Muscle layer of colon (tissue), 2 donors: Measurements from ENCODE around the gene PPDPF.

ENCODE experiments used
- H3K27ac ChIP-seq: one replicate; pipeline ENCODE4 v1.7.0; 2013; ENCODE audit warnings: low read depth, mild to moderate bottlenecking, low read length, moderate library complexity
- H3K27me3 ChIP-seq, 2 donors: one replicate each; pipeline ENCODE4 v1.7.0; 2013; ENCODE audit warnings: low read length in 2 of 2, mild to moderate bottlenecking in 2 of 2; ENCODE audit not compliant: insufficient read depth in 2 of 2, control insufficient read depth in 1 of 2
- H3K36me3 ChIP-seq: one replicate; pipeline ENCODE4 v1.7.0; 2013; ENCODE audit warnings: mild to moderate bottlenecking, low read length; ENCODE audit not compliant: insufficient read depth
- H3K4me1 ChIP-seq: one replicate; pipeline ENCODE4 v1.7.0; 2013; ENCODE audit warnings: mild to moderate bottlenecking, low read length; ENCODE audit not compliant: insufficient read depth
- H3K4me3 ChIP-seq, 2 donors: one replicate each; pipeline ENCODE4 v1.7.0; 2013; ENCODE audit warnings: low read length in 2 of 2, low read depth in 1 of 2, mild to moderate bottlenecking in 1 of 2, moderate library complexity in 1 of 2
- H3K9ac ChIP-seq: one replicate; pipeline ENCODE4 v1.7.0; 2013; ENCODE audit warnings: low read length
- H3K9me3 ChIP-seq: one replicate; pipeline ENCODE4 v1.7.0; 2013; ENCODE audit warnings: mild to moderate bottlenecking, low read length
- donor health status: abdominal sarcoma.
- donor health status: Adenocarcinoma of cecum.

PPDPF gene, protein sequence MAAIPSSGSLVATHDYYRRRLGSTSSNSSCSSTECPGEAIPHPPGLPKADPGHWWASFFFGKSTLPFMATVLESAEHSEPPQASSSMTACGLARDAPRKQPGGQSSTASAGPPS

GRCh38 chr20:63520504-63520933 is at the start of gene PPDPF:
Gene PPDPF (plus strand): TSS chr20:63520765. CDS start chr20:63521309, 544 bp downstream.
- peaks cover 0 to 4% of the 10 kb centered on the region in 2 donors for H3K27me3 ChIP-seq
- peak within 1 kb of the TSS; percentile 63 for H3K27ac ChIP-seq
- H3K9me3 ChIP-seq, result no peaks in the 10 kb centered on the region
- H3K4me3 ChIP-seq, result peak within 1 kb of the TSS; percentile 73 to 95
- H3K4me1 ChIP-seq, result peaks cover 12% of the 10 kb centered on the region
- peaks cover 19% of the 10 kb centered on the region for H3K36me3 ChIP-seq
- H3K9ac ChIP-seq, result peak within 1 kb of the TSS; percentile 27

GRCh38 chr20:63471002-63471716 is 49.4 kb upstream of the PPDPF start:
- H3K4me3 ChIP-seq, result no peak overlapping the region
- no peak overlapping the region for H3K27ac ChIP-seq
- no peaks in the 10 kb centered on the region for H3K9me3 ChIP-seq
- no peaks in the 10 kb centered on the region for H3K4me1 ChIP-seq
- no peaks in the 10 kb centered on the region for H3K36me3 ChIP-seq
- H3K27me3 ChIP-seq, result peaks cover 14 to 68% of the 10 kb centered on the region in 2 donors
- H3K9ac ChIP-seq, result no peak overlapping the region

- H3K9ac ChIP-seq, result no peak overlapping the region
- H3K9me3 ChIP-seq, result no peaks in the 10 kb centered on the region
- no peaks in the 10 kb centered on the region for H3K4me1 ChIP-seq
- H3K4me3 ChIP-seq, result no peak overlapping the region
- peaks cover 14 to 68% of the 10 kb centered on the region in 2 donors for H3K27me3 ChIP-seq
- H3K36me3 ChIP-seq, result no peaks in the 10 kb centered on the region
- H3K27ac ChIP-seq, result no peak overlapping the region
Observed at GRCh38 chr20:63471717-63471980, 48.9 kb upstream of the PPDPF start.

- H3K36me3 ChIP-seq, result no peaks in the 10 kb centered on the region
- peak within 1 kb of the TSS in 1 of 2 donors; percentile 27 for H3K4me3 ChIP-seq
- H3K27me3 ChIP-seq, result peaks cover 14 to 73% of the 10 kb centered on the region in 2 donors
- no peak within 1 kb of the TSS for H3K27ac ChIP-seq
- H3K9ac ChIP-seq, result no peak within 1 kb of the TSS
- H3K4me1 ChIP-seq, result no peaks in the 10 kb centered on the region
- no peaks in the 10 kb centered on the region for H3K9me3 ChIP-seq
Observed at GRCh38 chr20:63471981-63472831, 48.4 kb upstream of the PPDPF start, which contains the start of gene KCNQ2. Gene KCNQ2 (minus strand): TSS chr20:63472655. CDS start chr20:63472463, 192 bp downstream.

DNA sequence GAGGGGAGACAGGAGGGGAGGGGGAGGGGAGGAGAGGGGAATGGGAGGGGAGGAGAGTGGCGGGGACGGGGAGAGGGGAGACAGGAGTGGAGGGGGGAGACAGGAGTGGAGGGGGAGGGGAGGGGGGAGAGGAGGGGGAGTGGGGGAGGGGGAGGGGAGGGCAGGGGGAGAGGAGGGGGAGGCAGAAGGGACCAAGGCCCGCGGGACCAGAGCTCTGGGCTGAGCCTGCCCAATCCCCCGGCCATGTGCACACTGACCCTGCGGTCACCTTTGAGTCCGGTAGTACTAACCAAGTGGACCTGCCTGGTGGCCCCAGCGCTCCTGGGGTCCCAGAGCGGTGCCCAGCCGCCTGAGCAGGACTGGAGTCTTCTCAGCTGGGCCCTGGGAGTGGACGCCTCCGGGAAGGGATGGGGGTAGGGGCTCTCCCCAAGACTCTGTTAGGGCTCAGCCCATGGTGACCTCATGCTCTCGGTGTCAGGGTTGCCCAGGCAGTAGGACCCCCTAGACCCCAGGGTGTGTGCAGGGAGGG is 47.6 kb upstream of the PPDPF start:
- Histone ChIP-seq H3K27ac (no peak overlapping the region), H3K27me3 (peaks cover 14 to 80% of the 10 kb centered on the region in 2 donors), H3K9me3 (no peaks in the 10 kb centered on the region), H3K4me1 (no peaks in the 10 kb centered on the region), H3K36me3 (no peaks in the 10 kb centered on the region), H3K4me3 (no peak overlapping the region), H3K9ac (no peak overlapping the region)

- Histone ChIP-seq H3K36me3 (no peaks in the 10 kb centered on the region), H3K4me1 (no peaks in the 10 kb centered on the region), H3K9ac (no peak overlapping the region), H3K27ac (no peak overlapping the region), H3K27me3 (peaks cover 14 to 79% of the 10 kb centered on the region in 2 donors), H3K4me3 (no peak overlapping the region), H3K9me3 (no peaks in the 10 kb centered on the region)
Observed at GRCh38 chr20:63473555-63474449, 46.8 kb upstream of the PPDPF start.

- no peaks in the 10 kb centered on the region for H3K36me3 ChIP-seq
- H3K4me3 ChIP-seq, result no peak overlapping the region
- H3K4me1 ChIP-seq, result no peaks in the 10 kb centered on the region
- H3K27me3 ChIP-seq, result peaks cover 23 to 79% of the 10 kb centered on the region in 2 donors
- H3K9ac ChIP-seq, result no peak overlapping the region
- no peaks in the 10 kb centered on the region for H3K9me3 ChIP-seq
- no peak overlapping the region for H3K27ac ChIP-seq
Observed at GRCh38 chr20:63475209-63475608, 45.4 kb upstream of the PPDPF start.

DNA sequence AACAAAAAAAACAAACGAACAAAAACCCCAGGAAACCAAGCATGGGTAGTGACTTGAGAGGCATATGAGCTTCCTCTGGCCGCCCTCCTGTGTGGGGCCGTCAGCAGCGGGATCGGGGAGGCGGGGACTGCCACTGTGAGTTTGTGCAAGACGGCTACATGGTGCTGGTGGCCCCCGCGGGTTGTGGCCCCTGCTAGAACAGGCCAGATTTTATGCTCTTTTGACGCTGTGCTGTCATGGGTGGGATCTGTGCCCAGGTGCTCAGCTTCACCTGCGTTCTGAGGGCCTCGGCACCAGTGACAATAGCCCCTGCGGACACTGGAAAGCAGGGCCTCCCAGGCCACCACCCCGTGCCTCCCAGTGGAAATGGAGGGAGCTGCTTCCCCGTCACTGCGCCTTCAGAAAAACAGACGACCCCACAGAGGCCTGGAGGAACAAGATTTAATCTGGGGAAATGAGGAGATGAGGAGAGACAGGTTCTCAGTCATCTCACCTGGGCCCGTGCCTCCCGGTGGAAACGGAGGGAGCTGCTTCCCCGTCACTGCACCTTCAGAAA is 43.4 kb upstream of the PPDPF start:
- H3K4me3 ChIP-seq, result no peak overlapping the region
- no peak overlapping the region for H3K27ac ChIP-seq
- H3K9ac ChIP-seq, result no peak overlapping the region
- peaks cover 24 to 68% of the 10 kb centered on the region in 2 donors for H3K27me3 ChIP-seq
- no peaks in the 10 kb centered on the region for H3K36me3 ChIP-seq
- no peaks in the 10 kb centered on the region for H3K9me3 ChIP-seq
- H3K4me1 ChIP-seq, result no peaks in the 10 kb centered on the region

- Histone ChIP-seq H3K36me3 (no peaks in the 10 kb centered on the region), H3K9ac (no peak overlapping the region), H3K4me3 (no peak overlapping the region), H3K27ac (no peak overlapping the region), H3K27me3 (peaks cover 24 to 74% of the 10 kb centered on the region in 2 donors), H3K9me3 (no peaks in the 10 kb centered on the region), H3K4me1 (no peaks in the 10 kb centered on the region)
Observed at GRCh38 chr20:63477944-63478343, 42.6 kb upstream of the PPDPF start.

GRCh38 chr20:63478346-63479302 is 41.9 kb upstream of the PPDPF start:
- Histone ChIP-seq H3K4me3 (no peak overlapping the region), H3K4me1 (no peaks in the 10 kb centered on the region), H3K9ac (no peak overlapping the region), H3K27me3 (peaks cover 18 to 71% of the 10 kb centered on the region in 2 donors), H3K36me3 (no peaks in the 10 kb centered on the region), H3K27ac (no peak overlapping the region), H3K9me3 (no peaks in the 10 kb centered on the region)
